ENCODE measurements around the gene HDAC4.

HDAC4 gene

DNA sequence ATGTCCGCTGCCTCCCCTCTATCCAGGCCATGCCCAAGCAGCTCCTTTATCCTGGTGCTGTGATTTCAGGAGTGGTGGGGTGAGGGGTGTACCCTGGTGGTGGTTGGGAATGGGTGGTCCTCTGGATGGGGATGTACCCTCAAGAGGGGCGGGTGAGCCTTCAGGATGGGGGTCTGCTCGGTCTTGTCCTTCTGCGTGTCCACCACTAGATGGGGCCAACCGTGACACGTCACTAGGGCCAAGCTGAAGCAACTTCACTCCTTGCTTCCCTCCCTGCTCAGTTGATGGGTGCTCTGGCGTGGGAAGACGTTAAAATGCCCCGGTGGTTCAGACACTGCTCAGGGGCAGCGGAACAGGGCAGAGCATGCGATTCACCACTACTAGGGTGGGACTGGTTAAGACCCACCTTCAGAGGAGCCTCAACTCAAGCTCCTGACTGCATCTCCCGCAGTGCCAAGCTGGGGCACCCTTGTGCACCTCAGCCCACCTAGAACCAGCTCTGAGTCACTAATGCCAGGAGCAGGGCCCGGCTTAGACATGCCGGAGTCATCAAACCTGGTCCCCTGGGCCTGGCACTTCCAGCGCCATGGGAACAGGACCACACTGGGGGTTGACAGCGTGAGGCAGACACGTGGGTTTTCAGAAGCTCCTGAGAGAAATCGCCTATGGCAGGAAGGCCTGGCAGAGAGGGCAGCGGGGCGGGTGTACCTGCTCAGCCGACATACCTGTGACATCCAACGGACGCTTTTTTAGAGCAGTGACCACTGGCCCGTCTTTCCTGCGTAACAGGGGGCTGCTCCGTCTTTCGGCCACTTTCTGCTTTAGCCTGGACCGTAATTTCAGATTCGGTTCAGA is 256.7 kb downstream of the HDAC4 start:
- Histone ChIP-seq H3F3A (ENCODE audit: insufficient read depth, low read length) (no peaks in the 10 kb centered on the region), H3K9ac (ENCODE audit: low read length) (no peak overlapping the region), H2AFZ (ENCODE audit: low read length) (no peak overlapping the region), H3K9me3 (replicated peaks; ENCODE audit: insufficient read depth, low read length) (no peaks in the 10 kb centered on the region), H3K4me2 (ENCODE audit: low read depth, low read length) (no peak overlapping the region), H3K4me1 (ENCODE audit: low read length) (peaks cover 10% of the 10 kb centered on the region; the same call in 1 of the 2 replicates), H3K9me2 (replicated peaks; ENCODE audit: insufficient read depth, low read length) (no peaks in the 10 kb centered on the region), H4K20me1 (ENCODE audit: insufficient read depth, low read length) (no peaks in the 10 kb centered on the region), H3K27me3 (replicated peaks; ENCODE audit: insufficient read depth, low read length) (no peaks in the 10 kb centered on the region), H3K27ac (ENCODE audit: low read length) (no peak overlapping the region), H3K36me3 (replicated peaks; ENCODE audit: insufficient read depth, low read length) (no peaks in the 10 kb centered on the region), H3K4me3 (ENCODE audit: low read length) (no peak overlapping the region), H3K79me2 (ENCODE audit: low read length) (no peaks in the 10 kb centered on the region)
- TF ChIP-seq, protein P1, sequence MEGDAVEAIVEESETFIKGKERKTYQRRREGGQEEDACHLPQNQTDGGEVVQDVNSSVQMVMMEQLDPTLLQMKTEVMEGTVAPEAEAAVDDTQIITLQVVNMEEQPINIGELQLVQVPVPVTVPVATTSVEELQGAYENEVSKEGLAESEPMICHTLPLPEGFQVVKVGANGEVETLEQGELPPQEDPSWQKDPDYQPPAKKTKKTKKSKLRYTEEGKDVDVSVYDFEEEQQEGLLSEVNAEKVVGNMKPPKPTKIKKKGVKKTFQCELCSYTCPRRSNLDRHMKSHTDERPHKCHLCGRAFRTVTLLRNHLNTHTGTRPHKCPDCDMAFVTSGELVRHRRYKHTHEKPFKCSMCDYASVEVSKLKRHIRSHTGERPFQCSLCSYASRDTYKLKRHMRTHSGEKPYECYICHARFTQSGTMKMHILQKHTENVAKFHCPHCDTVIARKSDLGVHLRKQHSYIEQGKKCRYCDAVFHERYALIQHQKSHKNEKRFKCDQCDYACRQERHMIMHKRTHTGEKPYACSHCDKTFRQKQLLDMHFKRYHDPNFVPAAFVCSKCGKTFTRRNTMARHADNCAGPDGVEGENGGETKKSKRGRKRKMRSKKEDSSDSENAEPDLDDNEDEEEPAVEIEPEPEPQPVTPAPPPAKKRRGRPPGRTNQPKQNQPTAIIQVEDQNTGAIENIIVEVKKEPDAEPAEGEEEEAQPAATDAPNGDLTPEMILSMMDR (IDR thresholded peaks at IDR 0.05; ENCODE audit: low read length), result peak; percentile 32
- no peak for TF ChIP-seq EZH2phosphoT487 (IDR thresholded peaks at IDR 0.05; ENCODE audit: low read length)
- no peak for DNase-seq

DNA sequence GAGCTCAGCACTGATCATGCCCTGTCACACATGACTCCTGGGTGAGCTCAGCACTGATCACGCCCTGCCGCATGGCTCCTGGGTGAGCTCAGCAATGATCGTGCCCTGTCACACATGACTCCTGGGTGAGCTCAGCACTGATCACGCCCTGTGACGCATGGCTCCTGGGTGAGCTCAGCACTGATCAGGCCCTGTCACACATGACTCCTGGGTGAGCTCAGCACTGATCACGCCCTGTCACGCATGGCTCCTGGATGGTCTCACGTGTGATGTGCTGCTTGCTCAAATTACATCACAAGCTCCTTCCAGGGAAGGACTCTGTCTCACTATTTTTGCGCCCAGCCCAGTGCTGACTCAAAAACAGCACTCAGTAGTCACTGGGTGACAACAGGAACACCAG is 258.0 kb downstream of the HDAC4 start:
- TF ChIP-seq EZH2 (optimal IDR thresholded peaks at IDR 0.05; ENCODE audit: low read depth, low read length), result no peak
- TF ChIP-seq EZH2phosphoT487 (IDR thresholded peaks at IDR 0.05; ENCODE audit: low read length), result no peak
- TF ChIP-seq, protein P1 (IDR thresholded peaks at IDR 0.05; ENCODE audit: low read length), result no peak
- Histone ChIP-seq H3K79me2 (ENCODE audit: low read length) (no peaks in the 10 kb centered on the region), H3K4me3 (ENCODE audit: low read length) (no peak overlapping the region), H3K27me3 (replicated peaks; ENCODE audit: insufficient read depth, low read length) (no peaks in the 10 kb centered on the region), H3K27ac (ENCODE audit: low read length) (no peak overlapping the region), H3K9ac (ENCODE audit: low read length) (no peak overlapping the region), H3K4me2 (ENCODE audit: low read depth, low read length) (no peak overlapping the region), H3K9me3 (replicated peaks; ENCODE audit: insufficient read depth, low read length) (no peaks in the 10 kb centered on the region), H3K9me2 (replicated peaks; ENCODE audit: insufficient read depth, low read length) (no peaks in the 10 kb centered on the region), H3K4me1 (ENCODE audit: low read length) (peaks cover 10% of the 10 kb centered on the region; the same call in 1 of the 2 replicates), H2AFZ (ENCODE audit: low read length) (no peak overlapping the region), H3F3A (ENCODE audit: insufficient read depth, low read length) (no peaks in the 10 kb centered on the region), H3K36me3 (replicated peaks; ENCODE audit: insufficient read depth, low read length) (no peaks in the 10 kb centered on the region), H4K20me1 (ENCODE audit: insufficient read depth, low read length) (no peaks in the 10 kb centered on the region)
- no peak for DNase-seq

DNA sequence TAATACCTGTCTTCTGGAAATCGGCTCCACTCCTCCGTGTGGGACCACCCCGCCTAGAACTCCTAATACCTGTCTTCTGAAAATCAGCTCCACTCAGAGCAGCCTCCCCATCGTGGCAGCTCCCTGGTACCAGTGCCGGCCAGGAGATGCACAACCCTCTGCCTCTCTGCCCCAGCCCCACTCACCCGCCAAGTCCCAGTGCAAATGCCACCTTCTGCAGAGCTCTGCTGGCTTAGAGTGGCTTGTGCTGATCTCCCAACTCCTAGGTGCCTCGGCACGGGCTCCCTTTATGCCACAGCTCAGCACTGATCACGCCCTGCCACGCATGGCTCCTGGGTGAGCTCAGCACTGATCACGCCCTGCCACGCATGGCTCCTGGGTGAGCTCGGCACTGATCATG is 258.5 kb downstream of the HDAC4 start:
- Histone ChIP-seq H3K4me1 (ENCODE audit: low read length) (peaks cover 10% of the 10 kb centered on the region; the same call in 1 of the 2 replicates), H3K9me3 (replicated peaks; ENCODE audit: insufficient read depth, low read length) (no peaks in the 10 kb centered on the region), H3K4me2 (ENCODE audit: low read depth, low read length) (no peak overlapping the region), H3K27me3 (replicated peaks; ENCODE audit: insufficient read depth, low read length) (no peaks in the 10 kb centered on the region), H3K79me2 (ENCODE audit: low read length) (no peaks in the 10 kb centered on the region), H3F3A (ENCODE audit: insufficient read depth, low read length) (no peaks in the 10 kb centered on the region), H3K4me3 (ENCODE audit: low read length) (no peak overlapping the region), H3K36me3 (replicated peaks; ENCODE audit: insufficient read depth, low read length) (no peaks in the 10 kb centered on the region), H3K9ac (ENCODE audit: low read length) (no peak overlapping the region), H3K9me2 (replicated peaks; ENCODE audit: insufficient read depth, low read length) (no peaks in the 10 kb centered on the region), H2AFZ (ENCODE audit: low read length) (no peak overlapping the region), H3K27ac (ENCODE audit: low read length) (no peak overlapping the region), H4K20me1 (ENCODE audit: insufficient read depth, low read length) (no peaks in the 10 kb centered on the region)
- TF ChIP-seq EZH2 (optimal IDR thresholded peaks at IDR 0.05; ENCODE audit: low read depth, low read length) (no peak), EZH2phosphoT487 (IDR thresholded peaks at IDR 0.05; ENCODE audit: low read length) (no peak)
- TF ChIP-seq, protein P1 (IDR thresholded peaks at IDR 0.05; ENCODE audit: low read length), result no peak
- no peak for DNase-seq
